Measurements from ENCODE around the gene KDM4C. TPM values are rescaled to one million over a fixed set of nuclear protein-coding genes. Genes with fewer than 3 reads are reported as not detected.

The KDM4C gene
- polyA plus RNA-seq, 2 of the 4 experiments (the other 2 are of a cell fraction) = 9.6 to 15.6 TPM

DNA sequence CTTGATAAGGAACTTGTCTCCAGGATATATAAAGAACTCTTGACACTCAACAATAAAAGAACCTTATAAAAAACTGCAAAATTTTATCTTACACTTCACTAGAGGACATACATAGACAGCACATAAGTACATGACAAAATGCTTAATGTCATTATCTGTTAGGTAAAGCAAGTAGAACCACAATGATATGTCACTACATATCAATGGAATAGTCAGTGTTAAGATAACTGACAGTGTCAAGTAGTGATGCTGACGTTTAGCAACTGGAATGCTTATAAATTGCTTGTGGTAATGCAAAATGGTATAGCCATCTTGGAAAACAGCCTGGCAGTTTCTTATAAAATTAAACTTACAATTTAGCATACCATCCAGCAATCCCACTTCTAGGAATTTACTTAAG is 314.1 kb downstream of the KDM4C start:
- ChIA-PET CTCF (no interaction called here), POLR2A (no interaction called here)
- 85% methylated on average over 1 of the region's 1 CpG for WGBS (ENCODE audit: missing lambda C conversion rate)
- no peak overlapping the region for H3K4me2 ChIP-seq
- ATAC-seq = no peak
- TF ChIP-seq RFX5 (IDR thresholded peaks at IDR 0.05) (no peak), GATA3 (IDR thresholded peaks at IDR 0.05; ENCODE audit: borderline replicate concordance) (no peak), RARB (CRISPR knock-in tag; IDR thresholded peaks at IDR 0.05) (no peak), RNF2 (IDR thresholded peaks at IDR 0.05; ENCODE audit: borderline replicate concordance, low read depth) (no peak), CBX2 (IDR thresholded peaks at IDR 0.05; ENCODE audit: borderline replicate concordance, low read depth) (no peak), HDAC2 (IDR thresholded peaks at IDR 0.05) (no peak), ZC3H11A (IDR thresholded peaks at IDR 0.05) (no peak), ZFP36 (IDR thresholded peaks at IDR 0.05; ENCODE audit: borderline replicate concordance, partially characterized antibody) (no peak), KDM5A (IDR thresholded peaks at IDR 0.05) (no peak), TFCP2L1 (CRISPR knock-in tag; IDR thresholded peaks at IDR 0.05) (no peak), NR3C1 (IDR thresholded peaks at IDR 0.05) (no peak), HOXA7 (CRISPR knock-in tag; IDR thresholded peaks at IDR 0.05) (no peak)
- TF ChIP-seq, protein P1, sequence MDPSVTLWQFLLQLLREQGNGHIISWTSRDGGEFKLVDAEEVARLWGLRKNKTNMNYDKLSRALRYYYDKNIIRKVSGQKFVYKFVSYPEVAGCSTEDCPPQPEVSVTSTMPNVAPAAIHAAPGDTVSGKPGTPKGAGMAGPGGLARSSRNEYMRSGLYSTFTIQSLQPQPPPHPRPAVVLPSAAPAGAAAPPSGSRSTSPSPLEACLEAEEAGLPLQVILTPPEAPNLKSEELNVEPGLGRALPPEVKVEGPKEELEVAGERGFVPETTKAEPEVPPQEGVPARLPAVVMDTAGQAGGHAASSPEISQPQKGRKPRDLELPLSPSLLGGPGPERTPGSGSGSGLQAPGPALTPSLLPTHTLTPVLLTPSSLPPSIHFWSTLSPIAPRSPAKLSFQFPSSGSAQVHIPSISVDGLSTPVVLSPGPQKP (IDR thresholded peaks at IDR 0.05; ENCODE audit: low read depth, low read length) = no peak
- TF ChIP-seq, protein P2, sequence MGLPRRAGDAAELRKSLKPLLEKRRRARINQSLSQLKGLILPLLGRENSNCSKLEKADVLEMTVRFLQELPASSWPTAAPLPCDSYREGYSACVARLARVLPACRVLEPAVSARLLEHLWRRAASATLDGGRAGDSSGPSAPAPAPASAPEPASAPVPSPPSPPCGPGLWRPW (IDR thresholded peaks at IDR 0.05) = no peak
- TF ChIP-seq, protein P3, sequence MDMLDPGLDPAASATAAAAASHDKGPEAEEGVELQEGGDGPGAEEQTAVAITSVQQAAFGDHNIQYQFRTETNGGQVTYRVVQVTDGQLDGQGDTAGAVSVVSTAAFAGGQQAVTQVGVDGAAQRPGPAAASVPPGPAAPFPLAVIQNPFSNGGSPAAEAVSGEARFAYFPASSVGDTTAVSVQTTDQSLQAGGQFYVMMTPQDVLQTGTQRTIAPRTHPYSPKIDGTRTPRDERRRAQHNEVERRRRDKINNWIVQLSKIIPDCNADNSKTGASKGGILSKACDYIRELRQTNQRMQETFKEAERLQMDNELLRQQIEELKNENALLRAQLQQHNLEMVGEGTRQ (IDR thresholded peaks at IDR 0.05) = no peak
- TF ChIP-seq, protein P4, sequence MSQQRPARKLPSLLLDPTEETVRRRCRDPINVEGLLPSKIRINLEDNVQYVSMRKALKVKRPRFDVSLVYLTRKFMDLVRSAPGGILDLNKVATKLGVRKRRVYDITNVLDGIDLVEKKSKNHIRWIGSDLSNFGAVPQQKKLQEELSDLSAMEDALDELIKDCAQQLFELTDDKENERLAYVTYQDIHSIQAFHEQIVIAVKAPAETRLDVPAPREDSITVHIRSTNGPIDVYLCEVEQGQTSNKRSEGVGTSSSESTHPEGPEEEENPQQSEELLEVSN (IDR thresholded peaks at IDR 0.05; ENCODE audit: borderline replicate concordance, low read depth) = no peak
- TF ChIP-seq, protein P5, sequence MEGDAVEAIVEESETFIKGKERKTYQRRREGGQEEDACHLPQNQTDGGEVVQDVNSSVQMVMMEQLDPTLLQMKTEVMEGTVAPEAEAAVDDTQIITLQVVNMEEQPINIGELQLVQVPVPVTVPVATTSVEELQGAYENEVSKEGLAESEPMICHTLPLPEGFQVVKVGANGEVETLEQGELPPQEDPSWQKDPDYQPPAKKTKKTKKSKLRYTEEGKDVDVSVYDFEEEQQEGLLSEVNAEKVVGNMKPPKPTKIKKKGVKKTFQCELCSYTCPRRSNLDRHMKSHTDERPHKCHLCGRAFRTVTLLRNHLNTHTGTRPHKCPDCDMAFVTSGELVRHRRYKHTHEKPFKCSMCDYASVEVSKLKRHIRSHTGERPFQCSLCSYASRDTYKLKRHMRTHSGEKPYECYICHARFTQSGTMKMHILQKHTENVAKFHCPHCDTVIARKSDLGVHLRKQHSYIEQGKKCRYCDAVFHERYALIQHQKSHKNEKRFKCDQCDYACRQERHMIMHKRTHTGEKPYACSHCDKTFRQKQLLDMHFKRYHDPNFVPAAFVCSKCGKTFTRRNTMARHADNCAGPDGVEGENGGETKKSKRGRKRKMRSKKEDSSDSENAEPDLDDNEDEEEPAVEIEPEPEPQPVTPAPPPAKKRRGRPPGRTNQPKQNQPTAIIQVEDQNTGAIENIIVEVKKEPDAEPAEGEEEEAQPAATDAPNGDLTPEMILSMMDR (IDR thresholded peaks at IDR 0.05) = no peak
- H3K4me1 ChIP-seq = no peaks in the 10 kb centered on the region
- no peak for DNase-seq (ENCODE audit: low read depth in 1 of 2, low spot score in 1 of 2)
- H3K9me3 ChIP-seq = no peaks in the 10 kb centered on the region
- no peak for FAIRE-seq
- no peak overlapping the region for H3K4me3 ChIP-seq
- no peak overlapping the region for H3K27ac ChIP-seq

DNA sequence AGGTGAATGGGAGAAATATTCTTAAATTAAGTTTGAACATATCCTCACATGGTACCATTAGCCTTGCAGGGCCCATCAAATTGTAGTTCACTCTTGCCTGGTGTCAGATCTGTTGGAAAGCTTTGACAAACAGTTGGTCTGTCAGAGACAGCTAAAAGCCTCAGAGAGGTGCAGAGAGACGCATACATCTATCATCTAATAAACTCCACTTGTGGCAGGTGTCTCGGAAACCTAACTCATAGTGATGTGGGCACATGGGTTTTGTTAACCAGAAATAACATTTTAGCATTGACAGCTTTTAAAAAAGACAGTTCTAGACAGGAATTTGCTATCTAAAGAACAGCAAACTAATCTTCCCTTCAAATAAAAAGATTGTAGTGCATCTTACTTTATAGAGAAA is 315.9 kb downstream of the KDM4C start:
- CTCF ChIA-PET = interaction anchor here (0.6 to 1.8 kb wide), 2 partner anchors 13 to 21 kb away, joined by 6 to 8 read pairs; no protein-coding TSS in a partner anchor

More for the DNA sequence above, 315.9 kb downstream of the KDM4C start:
- ATAC-seq (no peak), FAIRE-seq (no peak), DNase-seq (ENCODE audit: low read depth in 1 of 2, low spot score in 1 of 2) (no peak)
- Histone ChIP-seq H3K4me2 (no peak overlapping the region), H3K27ac (no peak overlapping the region), H3K9me3 (no peaks in the 10 kb centered on the region), H3K4me3 (no peak overlapping the region), H3K4me1 (no peaks in the 10 kb centered on the region)
- POLR2A ChIA-PET = no interaction called here
- 89% methylated on average over 2 of the region's 2 CpGs for WGBS (ENCODE audit: missing lambda C conversion rate)
- TF ChIP-seq HOXB5 (CRISPR knock-in tag; IDR thresholded peaks at IDR 0.05) = no peak
- TF ChIP-seq RARB (CRISPR knock-in tag; IDR thresholded peaks at IDR 0.05) = no peak
- TF ChIP-seq, protein P6, sequence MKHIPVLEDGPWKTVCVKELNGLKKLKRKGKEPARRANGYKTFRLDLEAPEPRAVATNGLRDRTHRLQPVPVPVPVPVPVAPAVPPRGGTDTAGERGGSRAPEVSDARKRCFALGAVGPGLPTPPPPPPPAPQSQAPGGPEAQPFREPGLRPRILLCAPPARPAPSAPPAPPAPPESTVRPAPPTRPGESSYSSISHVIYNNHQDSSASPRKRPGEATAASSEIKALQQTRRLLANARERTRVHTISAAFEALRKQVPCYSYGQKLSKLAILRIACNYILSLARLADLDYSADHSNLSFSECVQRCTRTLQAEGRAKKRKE (CRISPR knock-in tag; IDR thresholded peaks at IDR 0.05; ENCODE audit: low read depth) = no peak
- TF ChIP-seq TP53 (CRISPR knock-in tag; IDR thresholded peaks at IDR 0.05) = no peak
- no peak for TF ChIP-seq GATA3 (IDR thresholded peaks at IDR 0.05; ENCODE audit: borderline replicate concordance)

Measured in A549 (cell line).